NCI-H774 (cell line): Measurements from ENCODE around the gene BICD1.
"Not testable (repeated sequence)": the region's sequence is repeated elsewhere in the genome, so short reads cannot be mapped to it uniquely, and the experiment has no call there.

Experiments used
- DNase-seq: peaks from one replicate; lab custom pipeline; 2025; lab: John Stamatoyannopoulos, UW

Gene BICD1

GRCh38 chr12:32106517-32107358 is at the start of gene BICD1:
BICD1 (plus strand) TSS chr12:32106847; CDS start chr12:32107332, 485 bp downstream.
- DNase-seq: peak; percentile 89

GRCh38 chr12:32061033-32061432 is 45.6 kb upstream of the BICD1 start:
- no peak for DNase-seq

- DNase-seq: no peak
These were observed 43.8 kb upstream of the BICD1 start for GRCh38 chr12:32062881-32063280.

- DNase-seq: no peak
These were observed 42.9 kb upstream of the BICD1 start for GRCh38 chr12:32063796-32064195.

GRCh38 chr12:32066206-32066605 is 40.4 kb upstream of the BICD1 start:
- no peak for DNase-seq

GRCh38 chr12:32069071-32069470 is 37.6 kb upstream of the BICD1 start:
- DNase-seq: no peak

- DNase-seq: no peak
These were observed 36.9 kb upstream of the BICD1 start for GRCh38 chr12:32069731-32070130.

GRCh38 chr12:32070370-32070769 is 36.3 kb upstream of the BICD1 start:
- no peak for DNase-seq

- DNase-seq: no peak
These were observed 34.5 kb upstream of the BICD1 start for GRCh38 chr12:32072102-32072501.

GRCh38 chr12:32074432-32074831 is 32.2 kb upstream of the BICD1 start:
- no peak for DNase-seq

GRCh38 chr12:32076941-32077340 is 29.7 kb upstream of the BICD1 start:
- DNase-seq: no peak

- DNase-seq: no peak
These were observed 26.2 kb upstream of the BICD1 start for GRCh38 chr12:32080435-32080834.

GRCh38 chr12:32083489-32083888 is 23.2 kb upstream of the BICD1 start:
- no peak for DNase-seq

- DNase-seq: no peak
These were observed 22.5 kb upstream of the BICD1 start for GRCh38 chr12:32084017-32084688.

- no peak for DNase-seq
These were observed 21.9 kb upstream of the BICD1 start for GRCh38 chr12:32084753-32085152.

GRCh38 chr12:32087306-32087705 is 19.3 kb upstream of the BICD1 start:
- DNase-seq: no peak

- DNase-seq: no peak
These were observed 17.5 kb upstream of the BICD1 start for GRCh38 chr12:32089156-32089555.

- DNase-seq: no peak
These were observed 17.1 kb upstream of the BICD1 start for GRCh38 chr12:32089586-32089985.

GRCh38 chr12:32091696-32092095 is 15.0 kb upstream of the BICD1 start:
- no peak for DNase-seq

- no peak for DNase-seq
These were observed 8.5 kb upstream of the BICD1 start for GRCh38 chr12:32098112-32098511.

GRCh38 chr12:32099275-32099674 is 7.4 kb upstream of the BICD1 start:
- DNase-seq: not testable (repeated sequence)

GRCh38 chr12:32100361-32100760 is 6.3 kb upstream of the BICD1 start:
- no peak for DNase-seq

GRCh38 chr12:32100888-32101287 is 5.8 kb upstream of the BICD1 start:
- no peak for DNase-seq
